ENCODE results near the gene RRAGC.

DNA sequence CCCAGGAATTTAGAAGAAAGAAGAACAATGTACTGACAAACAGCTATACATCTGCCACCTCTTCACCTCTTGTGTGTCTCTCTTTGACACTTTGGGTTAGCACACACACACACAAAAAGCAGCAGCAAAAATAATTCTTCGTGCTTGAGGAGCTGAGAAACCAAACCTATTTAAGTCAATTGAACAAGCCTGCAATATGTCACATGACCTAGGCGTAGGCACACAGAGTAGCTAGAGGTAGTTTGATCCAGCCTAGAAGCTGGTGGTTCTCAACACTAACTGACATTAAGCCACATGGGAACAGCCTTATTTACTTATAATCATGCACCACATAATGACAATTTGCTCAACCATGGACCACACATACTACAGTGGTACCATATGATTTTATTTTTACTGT, 32.3 kb downstream of the RRAGC start:
- TF ChIP-seq CTCF (IDR thresholded peaks at IDR 0.05) (no peak), POLR2A (IDR thresholded peaks at IDR 0.05) (no peak)

All from Peyer's patch (tissue), 4 donors.